Mucosa of stomach (tissue), 1 donor: ENCODE measurements around the gene PDGFD.
"Not testable (repeated sequence)": the region's sequence is repeated elsewhere in the genome, so short reads cannot be mapped to it uniquely, and the experiment has no call there.

Experiments used
- H3K27me3 ChIP-seq: one replicate; pipeline ENCODE4 v1.7.0; 2013; ENCODE audit warnings: mild to moderate bottlenecking, low read length; ENCODE audit not compliant: control insufficient read depth, insufficient read depth
- H3K36me3 ChIP-seq: one replicate; pipeline ENCODE4 v1.7.0; 2013; ENCODE audit warnings: low read length; ENCODE audit not compliant: control insufficient read depth, insufficient read depth
- H3K4me1 ChIP-seq: one replicate; pipeline ENCODE4 v1.7.0; 2013; ENCODE audit warnings: mild to moderate bottlenecking, low read length; ENCODE audit not compliant: control insufficient read depth, insufficient read depth
- H3K4me3 ChIP-seq: one replicate; pipeline ENCODE4 v1.7.0; 2013; ENCODE audit warnings: low read length
- H3K9ac ChIP-seq: one replicate; pipeline ENCODE4 v1.7.0; 2013; ENCODE audit warnings: mild to moderate bottlenecking, low read length, moderate library complexity
- H3K9me3 ChIP-seq: one replicate; pipeline ENCODE4 v1.7.0; 2013; ENCODE audit warnings: mild to moderate bottlenecking, low read length, moderate library complexity; ENCODE audit not compliant: control insufficient read depth
- donor health status: Pancreatic carcinoma.

Gene PDGFD

GRCh38 chr11:104060820-104061219 is 103.1 kb downstream of the PDGFD start:
- H3K4me3 ChIP-seq: no peak overlapping the region

GRCh38 chr11:104060004-104060794 is 103.7 kb downstream of the PDGFD start:
- H3K36me3 ChIP-seq: no peaks in the 10 kb centered on the region
- H3K9me3 ChIP-seq: no peaks in the 10 kb centered on the region
- no peak overlapping the region for H3K4me3 ChIP-seq
- H3K4me1 ChIP-seq: no peaks in the 10 kb centered on the region
- H3K27me3 ChIP-seq: no peaks in the 10 kb centered on the region
- H3K9ac ChIP-seq: no peak overlapping the region

More at GRCh38 chr11:104060820-104061219, 103.1 kb downstream of the PDGFD start:
- Histone ChIP-seq H3K36me3 (no peaks in the 10 kb centered on the region), H3K27me3 (no peaks in the 10 kb centered on the region), H3K9me3 (no peaks in the 10 kb centered on the region), H3K4me1 (no peaks in the 10 kb centered on the region), H3K9ac (no peak overlapping the region)

- H3K27me3 ChIP-seq: no peaks in the 10 kb centered on the region
- H3K9me3 ChIP-seq: no peaks in the 10 kb centered on the region
- H3K36me3 ChIP-seq: no peaks in the 10 kb centered on the region
- no peak overlapping the region for H3K4me3 ChIP-seq
- no peak overlapping the region for H3K9ac ChIP-seq
- no peaks in the 10 kb centered on the region for H3K4me1 ChIP-seq
Observed at GRCh38 chr11:104058680-104059079, 105.3 kb downstream of the PDGFD start.

- no peaks in the 10 kb centered on the region for H3K36me3 ChIP-seq
- no peak overlapping the region for H3K4me3 ChIP-seq
- H3K27me3 ChIP-seq: no peaks in the 10 kb centered on the region
- no peaks in the 10 kb centered on the region for H3K4me1 ChIP-seq
- H3K9me3 ChIP-seq: no peaks in the 10 kb centered on the region
- no peak overlapping the region for H3K9ac ChIP-seq
Observed at GRCh38 chr11:104057908-104058307, 106.0 kb downstream of the PDGFD start.

GRCh38 chr11:104055596-104055995 is 108.4 kb downstream of the PDGFD start:
- H3K4me3 ChIP-seq: no peak overlapping the region
- no peaks in the 10 kb centered on the region for H3K9me3 ChIP-seq
- H3K9ac ChIP-seq: no peak overlapping the region
- H3K4me1 ChIP-seq: no peaks in the 10 kb centered on the region
- H3K27me3 ChIP-seq: no peaks in the 10 kb centered on the region
- no peaks in the 10 kb centered on the region for H3K36me3 ChIP-seq

GRCh38 chr11:104054911-104055529 is 108.9 kb downstream of the PDGFD start:
- Histone ChIP-seq H3K27me3 (no peaks in the 10 kb centered on the region), H3K4me1 (no peaks in the 10 kb centered on the region), H3K4me3 (no peak overlapping the region), H3K9ac (no peak overlapping the region), H3K36me3 (no peaks in the 10 kb centered on the region), H3K9me3 (no peaks in the 10 kb centered on the region)

- H3K27me3 ChIP-seq: no peaks in the 10 kb centered on the region
- H3K36me3 ChIP-seq: no peaks in the 10 kb centered on the region
- H3K4me3 ChIP-seq: no peak overlapping the region
- H3K9me3 ChIP-seq: no peaks in the 10 kb centered on the region
- H3K9ac ChIP-seq: no peak overlapping the region
- H3K4me1 ChIP-seq: no peaks in the 10 kb centered on the region
Observed at GRCh38 chr11:104053743-104054478, 110.0 kb downstream of the PDGFD start.

GRCh38 chr11:104051778-104052177 is 112.2 kb downstream of the PDGFD start:
- no peaks in the 10 kb centered on the region for H3K36me3 ChIP-seq
- H3K4me3 ChIP-seq: no peak overlapping the region
- no peaks in the 10 kb centered on the region for H3K9me3 ChIP-seq
- no peaks in the 10 kb centered on the region for H3K27me3 ChIP-seq
- no peak overlapping the region for H3K9ac ChIP-seq
- no peaks in the 10 kb centered on the region for H3K4me1 ChIP-seq

- no peak overlapping the region for H3K4me3 ChIP-seq
- H3K27me3 ChIP-seq: no peaks in the 10 kb centered on the region
- no peaks in the 10 kb centered on the region for H3K36me3 ChIP-seq
- H3K4me1 ChIP-seq: no peaks in the 10 kb centered on the region
- H3K9ac ChIP-seq: no peak overlapping the region
- no peaks in the 10 kb centered on the region for H3K9me3 ChIP-seq
Observed at GRCh38 chr11:104049116-104049515, 114.8 kb downstream of the PDGFD start.

GRCh38 chr11:104046858-104047257 is 117.1 kb downstream of the PDGFD start:
- not testable (repeated sequence) for H3K4me1 ChIP-seq, H3K36me3 ChIP-seq, H3K4me3 ChIP-seq, H3K9ac ChIP-seq, H3K27me3 ChIP-seq, H3K9me3 ChIP-seq

GRCh38 chr11:104046331-104046730 is 117.6 kb downstream of the PDGFD start:
- Histone ChIP-seq H3K36me3 (no peaks in the 10 kb centered on the region), H3K4me3 (no peak overlapping the region), H3K27me3 (no peaks in the 10 kb centered on the region), H3K4me1 (no peaks in the 10 kb centered on the region), H3K9me3 (no peaks in the 10 kb centered on the region), H3K9ac (no peak overlapping the region)

GRCh38 chr11:104043678-104044239 is 120.2 kb downstream of the PDGFD start:
- Histone ChIP-seq H3K9ac (no peak overlapping the region), H3K36me3 (no peaks in the 10 kb centered on the region), H3K4me1 (no peaks in the 10 kb centered on the region), H3K9me3 (no peaks in the 10 kb centered on the region), H3K27me3 (no peaks in the 10 kb centered on the region), H3K4me3 (no peak overlapping the region)
